ENCODE measurements around the gene POLRMT.

DNA sequence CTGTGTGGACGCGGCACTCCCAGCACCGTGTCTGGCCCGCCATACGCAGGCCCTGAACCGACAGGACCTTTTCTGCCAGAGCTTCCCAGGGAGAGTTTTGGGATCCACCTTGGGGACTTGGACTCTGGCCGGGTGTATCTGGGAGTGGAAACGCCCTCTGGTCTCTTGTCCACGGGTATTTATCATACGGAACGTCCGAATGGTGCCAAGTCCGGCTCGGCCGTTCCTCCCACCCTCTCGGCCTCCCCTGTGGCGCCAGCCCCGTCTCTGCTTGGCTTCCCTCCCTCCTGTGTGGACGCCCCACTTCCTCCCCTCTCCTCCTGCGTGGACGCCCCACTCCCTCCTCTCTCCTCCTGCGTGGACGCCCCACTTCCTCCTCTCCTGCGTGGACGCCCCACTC is 31.5 kb downstream of the POLRMT start:
- TF ChIP-seq FOXA1 (IDR thresholded peaks at IDR 0.05) (no peak), SP1 (IDR thresholded peaks at IDR 0.05) (no peak), ELF4 (IDR thresholded peaks at IDR 0.05) (no peak), FOXK2 (IDR thresholded peaks at IDR 0.05) (no peak), BHLHE40 (IDR thresholded peaks at IDR 0.05; ENCODE audit: borderline replicate concordance) (no peak), FOXM1 (IDR thresholded peaks at IDR 0.05; ENCODE audit: borderline replicate concordance) (no peak), LEF1 (IDR thresholded peaks at IDR 0.05; ENCODE audit: borderline replicate concordance) (no peak), SUZ12 (IDR thresholded peaks at IDR 0.05) (no peak), L3MBTL2 (conservative IDR thresholded peaks at IDR 0.05) (no peak), NFRKB (IDR thresholded peaks at IDR 0.05) (no peak), HDGF (IDR thresholded peaks at IDR 0.05; ENCODE audit: borderline replicate concordance) (no peak), CTBP1 (IDR thresholded peaks at IDR 0.05; ENCODE audit: borderline replicate concordance) (no peak), ARNT (IDR thresholded peaks at IDR 0.05) (no peak)
- TF ChIP-seq, protein P1, sequence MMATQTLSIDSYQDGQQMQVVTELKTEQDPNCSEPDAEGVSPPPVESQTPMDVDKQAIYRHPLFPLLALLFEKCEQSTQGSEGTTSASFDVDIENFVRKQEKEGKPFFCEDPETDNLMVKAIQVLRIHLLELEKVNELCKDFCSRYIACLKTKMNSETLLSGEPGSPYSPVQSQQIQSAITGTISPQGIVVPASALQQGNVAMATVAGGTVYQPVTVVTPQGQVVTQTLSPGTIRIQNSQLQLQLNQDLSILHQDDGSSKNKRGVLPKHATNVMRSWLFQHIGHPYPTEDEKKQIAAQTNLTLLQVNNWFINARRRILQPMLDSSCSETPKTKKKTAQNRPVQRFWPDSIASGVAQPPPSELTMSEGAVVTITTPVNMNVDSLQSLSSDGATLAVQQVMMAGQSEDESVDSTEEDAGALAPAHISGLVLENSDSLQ (IDR thresholded peaks at IDR 0.05): no peak

Measured in HEK293T (cell line).